HepG2 (cell line): ENCODE measurements around the gene SMYD1. TPM values are rescaled to one million over a fixed set of nuclear protein-coding genes. Genes with fewer than 3 reads are reported as not detected.
A peak's percentile ranks its signal among the peaks of the same experiment; 100 is the strongest.

Experiments used
- ATAC-seq: fragments of 200-7000 bp; cut with Tn5 transposase; 3 replicates; pipeline ENCODE4 v1.9.1; 2020; ENCODE audit warnings: mild to moderate bottlenecking, moderate library complexity
- BruUV-seq: library from RNA; stranded (reverse); fragments of 400-500 nt; replicated peaks from 2 replicates; lab custom pipeline; 2021; lab: Mats Ljungman, UMichigan
- CTCF ChIA-PET: fragments of 300-600 bp; formaldehyde crosslinking; extraction: SDS; loops from one replicate; lab custom pipeline; 2021; ENCODE audit warnings: low total read pairs, inconsistent platforms, low intra/inter-chr PET ratio; lab: Yijun Ruan, JAX
- POLR2A ChIA-PET: fragments of 350-600 bp; sonication (Branson Sonifier 250); formaldehyde crosslinking; loops from one replicate; lab custom pipeline; 2020; ENCODE audit warnings: antibody characterized with exemption, inconsistent platforms; lab: Yijun Ruan, JAX
- DNase-seq: peaks from one replicate; pipeline ENCODE4 v3.0.0-alpha.2; 2015; ENCODE audit warnings: low spot score
- FAIRE-seq: peaks from 3 replicates; lab custom pipeline; 2011; peaks lifted over from hg19 to GRCh38; lab: Jason Lieb, UNC
- H2AFZ ChIP-seq: one replicate; pipeline ENCODE4 v1.6.1; 2011; ENCODE audit warnings: low read length, inconsistent platforms
- H3K27ac ChIP-seq: fragments of 300-600 bp; 3 replicates; pipeline ENCODE4 v1.8.0; 2011; ENCODE audit warnings: mixed run types, mild to moderate bottlenecking, mixed read lengths, low read length, inconsistent platforms; ENCODE audit not compliant: insufficient read depth; ENCODE audit errors: extremely low read length
- H3K27me3 ChIP-seq, 2 experiments: fragments of 200-600 bp in 1 of 2; 2 replicates in 1 of 2; 3 replicates in 1 of 2; pipeline versions ENCODE4 v1.6.0 to v1.8.0; 2011; ENCODE audit warnings: low read length in 2 of 2, mild to moderate bottlenecking in 2 of 2, moderate library complexity in 2 of 2, inconsistent platforms in 1 of 2; ENCODE audit not compliant: insufficient read depth in 2 of 2, control insufficient read depth in 1 of 2
- H3K36me3 ChIP-seq, 2 experiments: fragments of 200-600 bp in 1 of 2; replicated peaks in 1 of 2; 2 replicates in 1 of 2; 3 replicates in 1 of 2; pipeline versions ENCODE4 v1.5.1 to v1.8.0; 2011; ENCODE audit warnings: low read length in 2 of 2, inconsistent platforms in 1 of 2; ENCODE audit not compliant: insufficient read depth in 2 of 2, control insufficient read depth in 1 of 2
- H3K4me1 ChIP-seq: 2 replicates; pipeline ENCODE4 v1.5.1; 2012; ENCODE audit warnings: low read length, inconsistent platforms; ENCODE audit not compliant: insufficient read depth
- H3K4me2 ChIP-seq: 2 replicates; pipeline ENCODE4 v1.6.0; 2011; ENCODE audit warnings: low read depth, low read length, inconsistent platforms
- H3K4me3 ChIP-seq, 3 experiments: fragments of 200-600 bp in 1 of 3; sonication (generic), shearing (Covaris generic) in 1 of 3; replicated peaks in 1 of 3; 2 replicates each; pipeline ENCODE4 v1.5.1; 2011 to 2016; ENCODE audit warnings: low read length in 3 of 3, inconsistent platforms in 2 of 3, low read depth in 2 of 3, mild to moderate bottlenecking in 2 of 3, control low read depth in 1 of 3, mixed read lengths in 1 of 3; ENCODE audit not compliant: insufficient read depth in 1 of 3
- H3K79me2 ChIP-seq: one replicate; pipeline ENCODE4 v1.6.1; 2011; ENCODE audit warnings: low read length, inconsistent platforms; ENCODE audit not compliant: insufficient read depth
- H3K9ac ChIP-seq: 2 replicates; pipeline ENCODE4 v1.6.0; 2011; ENCODE audit warnings: mild to moderate bottlenecking, low read depth, low read length, inconsistent platforms; ENCODE audit not compliant: insufficient read depth
- H3K9me3 ChIP-seq: 2 replicates; pipeline ENCODE4 v1.5.1; 2012; ENCODE audit warnings: mild to moderate bottlenecking, low read length
- H4K20me1 ChIP-seq: 2 replicates; pipeline ENCODE4 v1.6.0; 2011; ENCODE audit warnings: inconsistent platforms, mild to moderate bottlenecking, low read length, moderate library complexity; ENCODE audit not compliant: insufficient read depth
- AHDC1 ChIP-seq: sonication (generic); formaldehyde crosslinking; IDR thresholded peaks from 2 replicates; pipeline ENCODE4 v1.5.1; 2020; ENCODE audit warnings: mild to moderate bottlenecking, missing genetic modification reagents, borderline replicate concordance
- MBNL3 ChIP-seq: fragments of 250-450 bp; sonication (Bioruptor Pico); conservative IDR thresholded peaks from 2 replicates; pipeline ENCODE4 v1.8.0; 2022; ENCODE audit warnings: mild to moderate bottlenecking, inconsistent platforms
- ZBTB34 ChIP-seq: sonication (generic); formaldehyde crosslinking; IDR thresholded peaks from 2 replicates; pipeline ENCODE4 v1.8.0; 2022; ENCODE audit warnings: mild to moderate bottlenecking, missing genetic modification reagents
- WGBS: methylation state at CpG from one replicate; pipeline ENCODE4 v1.1.6; 2017; ENCODE audit warnings: low lambda C conversion rate; 5-methylcytosine and 5-hydroxymethylcytosine counted together
- in situ Hi-C: cut with HindIII; loops from 2 replicates; pipeline ENCODE4 v1.10.0; 2017; ENCODE audit warnings: low pct_unique_long_range_greater_than_20kb; ENCODE audit not compliant: extremely low pct_ligation_motif_present
- intact Hi-C: fragments of 100-400 bp; cut with micrococcal nuclease; formaldehyde crosslinking; loops from one replicate; pipeline ENCODE4 v1.10.0; 2022; ENCODE audit not compliant: unreplicated experiment
- polyA plus RNA-seq, 8 experiments: library from polyadenylated mRNA; depleted of rRNA in 3 of 8; stranded (reverse) in 7 of 8; unstranded in 1 of 8; fragments of >200 nt; fragmentation: Illumina TruSeq in 4 of 8; extraction: Trizol in 4 of 8; gene quantifications; 2 replicates each; pipeline versions ENCODE4 v1.2.1 to v1.2.3, GENCODE V29; 2011 to 2016; ENCODE audit warnings: low read depth in 4 of 8, missing spikeins in 1 of 8, mixed read lengths in 1 of 8; ENCODE audit not compliant: insufficient read depth in 1 of 8
- total RNA-seq, 5 experiments: library from RNA; depleted of rRNA; stranded (reverse); fragments of >200 nt; fragmentation: Illumina TruSeq; extraction: Trizol; gene quantifications; 2 replicates each; pipeline ENCODE4 v1.2.3, GENCODE V29; 2016; ENCODE audit warnings: low read depth in 1 of 5
- TF ChIP-seq, protein P1 (sequence below): sonication (generic); formaldehyde crosslinking; IDR thresholded peaks from 2 replicates; pipeline ENCODE4 v1.4.0; 2020; ENCODE audit warnings: mild to moderate bottlenecking, missing genetic modification reagents
- TF ChIP-seq, protein P2 (sequence below), 2 experiments: fragments of 450-650 bp in 1 of 2; sonication (generic) in 1 of 2; formaldehyde crosslinking; IDR thresholded peaks; 2 replicates each; pipeline versions ENCODE4 v1.5.0 to v1.8.0; 2020 to 2022; ENCODE audit warnings: mild to moderate bottlenecking in 1 of 2, missing genetic modification reagents in 1 of 2

SMYD1 gene
- total and polyA plus RNA-seq, 2 of the 13 experiments (the other 11 are each of a cell fraction or from before 2014, with no cell fraction given), result not detected

DNA sequence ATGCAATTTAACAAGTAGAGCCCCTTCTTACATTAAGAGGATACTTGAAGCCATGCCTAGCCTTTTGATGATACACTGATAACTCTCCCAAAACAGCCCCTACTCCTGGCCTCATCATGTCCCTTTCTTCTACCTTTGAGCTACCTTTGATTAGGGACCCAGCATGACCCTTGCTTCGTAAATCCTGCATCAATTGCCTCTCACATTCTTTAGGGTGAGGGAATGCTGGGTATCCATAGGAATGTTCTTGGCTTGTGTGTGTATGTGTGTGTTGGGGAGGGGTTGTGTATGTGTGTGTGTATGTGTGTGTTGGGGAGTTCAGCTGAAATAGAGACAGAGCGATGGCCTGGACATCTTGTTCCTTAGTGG lies 6.7 kb upstream of the SMYD1 start:
- intact Hi-C loops (loop anchor here (1.0 to 2.0 kb wide), 3 partner anchors 66 to 126 kb away; no protein-coding TSS in a partner anchor), in situ Hi-C loops (loop anchor here (5.0 to 25.0 kb wide), 2 partner anchors 101 to 401 kb away; partner anchors contain the start of gene FOXI3)
- Histone ChIP-seq H3K4me3 (no peak overlapping the region), H3K9ac (no peak overlapping the region), H3K4me2 (peak overlapping the region; percentile 40), H3K36me3 (no peaks in the 10 kb centered on the region), H2AFZ (no peak overlapping the region), H4K20me1 (no peaks in the 10 kb centered on the region), H3K79me2 (no peaks in the 10 kb centered on the region), H3K4me1 (peaks cover 62% of the 10 kb centered on the region), H3K27me3 (0 out of 5 replicates have a peak, but pooled peaks cover 0 to 3% of the 10 kb centered on the region in 2 experiments), H3K27ac (no peak overlapping the region), H3K9me3 (no peaks in the 10 kb centered on the region)
- CTCF ChIA-PET, result interaction anchor here (2.3 to 3.5 kb wide), 2 partner anchors 98 to 126 kb away, joined by 15 to 76 read pairs; no protein-coding TSS in a partner anchor
- 15% methylated on average over 2 of the region's 2 CpGs for WGBS
- BruUV-seq, result no TSS peak
- TF ChIP-seq MBNL3 (CRISPR knock-in tag) (no peak), AHDC1 (CRISPR knock-in tag) (0 out of 2 replicates have a peak, but pooled peaks have one; percentile 7), ZBTB34 (CRISPR knock-in tag) (0 out of 2 replicates have a peak, but pooled peaks have one; percentile 21)
- TF ChIP-seq, protein P1, sequence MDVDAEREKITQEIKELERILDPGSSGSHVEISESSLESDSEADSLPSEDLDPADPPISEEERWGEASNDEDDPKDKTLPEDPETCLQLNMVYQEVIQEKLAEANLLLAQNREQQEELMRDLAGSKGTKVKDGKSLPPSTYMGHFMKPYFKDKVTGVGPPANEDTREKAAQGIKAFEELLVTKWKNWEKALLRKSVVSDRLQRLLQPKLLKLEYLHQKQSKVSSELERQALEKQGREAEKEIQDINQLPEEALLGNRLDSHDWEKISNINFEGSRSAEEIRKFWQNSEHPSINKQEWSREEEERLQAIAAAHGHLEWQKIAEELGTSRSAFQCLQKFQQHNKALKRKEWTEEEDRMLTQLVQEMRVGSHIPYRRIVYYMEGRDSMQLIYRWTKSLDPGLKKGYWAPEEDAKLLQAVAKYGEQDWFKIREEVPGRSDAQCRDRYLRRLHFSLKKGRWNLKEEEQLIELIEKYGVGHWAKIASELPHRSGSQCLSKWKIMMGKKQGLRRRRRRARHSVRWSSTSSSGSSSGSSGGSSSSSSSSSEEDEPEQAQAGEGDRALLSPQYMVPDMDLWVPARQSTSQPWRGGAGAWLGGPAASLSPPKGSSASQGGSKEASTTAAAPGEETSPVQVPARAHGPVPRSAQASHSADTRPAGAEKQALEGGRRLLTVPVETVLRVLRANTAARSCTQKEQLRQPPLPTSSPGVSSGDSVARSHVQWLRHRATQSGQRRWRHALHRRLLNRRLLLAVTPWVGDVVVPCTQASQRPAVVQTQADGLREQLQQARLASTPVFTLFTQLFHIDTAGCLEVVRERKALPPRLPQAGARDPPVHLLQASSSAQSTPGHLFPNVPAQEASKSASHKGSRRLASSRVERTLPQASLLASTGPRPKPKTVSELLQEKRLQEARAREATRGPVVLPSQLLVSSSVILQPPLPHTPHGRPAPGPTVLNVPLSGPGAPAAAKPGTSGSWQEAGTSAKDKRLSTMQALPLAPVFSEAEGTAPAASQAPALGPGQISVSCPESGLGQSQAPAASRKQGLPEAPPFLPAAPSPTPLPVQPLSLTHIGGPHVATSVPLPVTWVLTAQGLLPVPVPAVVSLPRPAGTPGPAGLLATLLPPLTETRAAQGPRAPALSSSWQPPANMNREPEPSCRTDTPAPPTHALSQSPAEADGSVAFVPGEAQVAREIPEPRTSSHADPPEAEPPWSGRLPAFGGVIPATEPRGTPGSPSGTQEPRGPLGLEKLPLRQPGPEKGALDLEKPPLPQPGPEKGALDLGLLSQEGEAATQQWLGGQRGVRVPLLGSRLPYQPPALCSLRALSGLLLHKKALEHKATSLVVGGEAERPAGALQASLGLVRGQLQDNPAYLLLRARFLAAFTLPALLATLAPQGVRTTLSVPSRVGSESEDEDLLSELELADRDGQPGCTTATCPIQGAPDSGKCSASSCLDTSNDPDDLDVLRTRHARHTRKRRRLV, result 0 out of 2 replicates have a peak, but pooled peaks have one; percentile 17
- TF ChIP-seq, protein P2, sequence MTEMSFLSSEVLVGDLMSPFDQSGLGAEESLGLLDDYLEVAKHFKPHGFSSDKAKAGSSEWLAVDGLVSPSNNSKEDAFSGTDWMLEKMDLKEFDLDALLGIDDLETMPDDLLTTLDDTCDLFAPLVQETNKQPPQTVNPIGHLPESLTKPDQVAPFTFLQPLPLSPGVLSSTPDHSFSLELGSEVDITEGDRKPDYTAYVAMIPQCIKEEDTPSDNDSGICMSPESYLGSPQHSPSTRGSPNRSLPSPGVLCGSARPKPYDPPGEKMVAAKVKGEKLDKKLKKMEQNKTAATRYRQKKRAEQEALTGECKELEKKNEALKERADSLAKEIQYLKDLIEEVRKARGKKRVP (CRISPR knock-in tag; IDR thresholded peaks at IDR 0.05), result 0 out of 4 replicates have a peak, but pooled peaks of 1 of the 2 experiments have one; percentile 28
- POLR2A ChIA-PET, result interaction anchor here (0.7 to 3.1 kb wide), 13 partner anchors 11 to 102 kb away, joined by 3 to 29 read pairs (median 4); partner anchors contain the start of genes FABP1 and RNU2-63P
- ATAC-seq, result peak; percentile 43
- no peak for FAIRE-seq
- DNase-seq, result no peak
